A549 (cell line): ENCODE measurements around the gene CYP4F3.

Experiments
- CHD4 ChIP-seq: fragments of 200-600 bp; sonication (generic); IDR thresholded peaks from 2 replicates; pipeline ENCODE4 v1.6.1; 2016; ENCODE audit warnings: antibody characterized with exemption, mild to moderate bottlenecking, borderline replicate concordance
- ESRRA ChIP-seq: fragments of 150-350 bp; IDR thresholded peaks from 2 replicates; pipeline ENCODE4 v1.6.1; 2014; ENCODE audit warnings: mild to moderate bottlenecking, low read length, borderline replicate concordance
- GATA3 ChIP-seq: IDR thresholded peaks from 2 replicates; pipeline ENCODE4 v1.6.1; 2012; ENCODE audit warnings: borderline replicate concordance
- JUN ChIP-seq, 2 experiments: fragments of >200 bp; sonication (Bioruptor Twin); formaldehyde crosslinking; IDR thresholded peaks; 2 replicates in 1 of 2; 3 replicates in 1 of 2; pipeline ENCODE4 v1.6.1; 2016 to 2017
- KDM5A ChIP-seq: fragments of 200-600 bp; sonication (generic); IDR thresholded peaks from 2 replicates; pipeline ENCODE4 v1.6.1; 2016; ENCODE audit warnings: antibody characterized with exemption, mild to moderate bottlenecking
- MAZ ChIP-seq: fragments of 150-350 bp; IDR thresholded peaks from 2 replicates; pipeline ENCODE4 v1.6.1; 2014; ENCODE audit warnings: antibody characterized with exemption, low read depth, low read length, borderline replicate concordance
- PBX3 ChIP-seq: IDR thresholded peaks from 2 replicates; pipeline ENCODE4 v1.6.1; 2012
- POLR2A ChIP-seq: IDR thresholded peaks from 2 replicates; pipeline ENCODE4 v1.6.1; 2012; ENCODE audit warnings: mild to moderate bottlenecking, low read length
- SREBF2 ChIP-seq: fragments of 450-650 bp; IDR thresholded peaks from 2 replicates; pipeline ENCODE4 v1.6.1; 2014; ENCODE audit warnings: mild to moderate bottlenecking, moderate library complexity
- USF2 ChIP-seq: fragments of 450-650 bp; IDR thresholded peaks from 2 replicates; pipeline ENCODE4 v1.6.1; 2014; ENCODE audit warnings: antibody characterized with exemption
- ZSCAN20 ChIP-seq: fragments of 250-450 bp; sonication (Bioruptor Pico); IDR thresholded peaks from 2 replicates; pipeline ENCODE4 v1.8.0; 2022; ENCODE audit warnings: mild to moderate bottlenecking, moderate library complexity
- TF ChIP-seq, protein P1 (sequence below): fragments of >200 bp; sonication (Bioruptor Twin); formaldehyde crosslinking; IDR thresholded peaks from 3 replicates; pipeline ENCODE4 v1.5.1; 2016
- TF ChIP-seq, protein P2 (sequence below): fragments of 200-600 bp; sonication (generic); IDR thresholded peaks from 2 replicates; pipeline ENCODE4 v1.6.1; 2016; ENCODE audit warnings: antibody characterized with exemption, mild to moderate bottlenecking, moderate library complexity
- TF ChIP-seq, protein P3 (sequence below): fragments of 250-450 bp; sonication (Bioruptor Pico); IDR thresholded peaks from 2 replicates; pipeline ENCODE4 v1.5.0; 2021; ENCODE audit warnings: mild to moderate bottlenecking, moderate library complexity, borderline replicate concordance

GRCh38 chr19:15672580-15673175 lies 32.0 kb downstream of the CYP4F3 start, which contains the start of gene CYP4F12:
- no peak for TF ChIP-seq POLR2A
- TF ChIP-seq CHD4 = no peak
- TF ChIP-seq, protein P1, sequence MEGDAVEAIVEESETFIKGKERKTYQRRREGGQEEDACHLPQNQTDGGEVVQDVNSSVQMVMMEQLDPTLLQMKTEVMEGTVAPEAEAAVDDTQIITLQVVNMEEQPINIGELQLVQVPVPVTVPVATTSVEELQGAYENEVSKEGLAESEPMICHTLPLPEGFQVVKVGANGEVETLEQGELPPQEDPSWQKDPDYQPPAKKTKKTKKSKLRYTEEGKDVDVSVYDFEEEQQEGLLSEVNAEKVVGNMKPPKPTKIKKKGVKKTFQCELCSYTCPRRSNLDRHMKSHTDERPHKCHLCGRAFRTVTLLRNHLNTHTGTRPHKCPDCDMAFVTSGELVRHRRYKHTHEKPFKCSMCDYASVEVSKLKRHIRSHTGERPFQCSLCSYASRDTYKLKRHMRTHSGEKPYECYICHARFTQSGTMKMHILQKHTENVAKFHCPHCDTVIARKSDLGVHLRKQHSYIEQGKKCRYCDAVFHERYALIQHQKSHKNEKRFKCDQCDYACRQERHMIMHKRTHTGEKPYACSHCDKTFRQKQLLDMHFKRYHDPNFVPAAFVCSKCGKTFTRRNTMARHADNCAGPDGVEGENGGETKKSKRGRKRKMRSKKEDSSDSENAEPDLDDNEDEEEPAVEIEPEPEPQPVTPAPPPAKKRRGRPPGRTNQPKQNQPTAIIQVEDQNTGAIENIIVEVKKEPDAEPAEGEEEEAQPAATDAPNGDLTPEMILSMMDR = no peak
- no peak for TF ChIP-seq SREBF2
- TF ChIP-seq, protein P2, sequence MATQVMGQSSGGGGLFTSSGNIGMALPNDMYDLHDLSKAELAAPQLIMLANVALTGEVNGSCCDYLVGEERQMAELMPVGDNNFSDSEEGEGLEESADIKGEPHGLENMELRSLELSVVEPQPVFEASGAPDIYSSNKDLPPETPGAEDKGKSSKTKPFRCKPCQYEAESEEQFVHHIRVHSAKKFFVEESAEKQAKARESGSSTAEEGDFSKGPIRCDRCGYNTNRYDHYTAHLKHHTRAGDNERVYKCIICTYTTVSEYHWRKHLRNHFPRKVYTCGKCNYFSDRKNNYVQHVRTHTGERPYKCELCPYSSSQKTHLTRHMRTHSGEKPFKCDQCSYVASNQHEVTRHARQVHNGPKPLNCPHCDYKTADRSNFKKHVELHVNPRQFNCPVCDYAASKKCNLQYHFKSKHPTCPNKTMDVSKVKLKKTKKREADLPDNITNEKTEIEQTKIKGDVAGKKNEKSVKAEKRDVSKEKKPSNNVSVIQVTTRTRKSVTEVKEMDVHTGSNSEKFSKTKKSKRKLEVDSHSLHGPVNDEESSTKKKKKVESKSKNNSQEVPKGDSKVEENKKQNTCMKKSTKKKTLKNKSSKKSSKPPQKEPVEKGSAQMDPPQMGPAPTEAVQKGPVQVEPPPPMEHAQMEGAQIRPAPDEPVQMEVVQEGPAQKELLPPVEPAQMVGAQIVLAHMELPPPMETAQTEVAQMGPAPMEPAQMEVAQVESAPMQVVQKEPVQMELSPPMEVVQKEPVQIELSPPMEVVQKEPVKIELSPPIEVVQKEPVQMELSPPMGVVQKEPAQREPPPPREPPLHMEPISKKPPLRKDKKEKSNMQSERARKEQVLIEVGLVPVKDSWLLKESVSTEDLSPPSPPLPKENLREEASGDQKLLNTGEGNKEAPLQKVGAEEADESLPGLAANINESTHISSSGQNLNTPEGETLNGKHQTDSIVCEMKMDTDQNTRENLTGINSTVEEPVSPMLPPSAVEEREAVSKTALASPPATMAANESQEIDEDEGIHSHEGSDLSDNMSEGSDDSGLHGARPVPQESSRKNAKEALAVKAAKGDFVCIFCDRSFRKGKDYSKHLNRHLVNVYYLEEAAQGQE = no peak
- TF ChIP-seq, protein P3, sequence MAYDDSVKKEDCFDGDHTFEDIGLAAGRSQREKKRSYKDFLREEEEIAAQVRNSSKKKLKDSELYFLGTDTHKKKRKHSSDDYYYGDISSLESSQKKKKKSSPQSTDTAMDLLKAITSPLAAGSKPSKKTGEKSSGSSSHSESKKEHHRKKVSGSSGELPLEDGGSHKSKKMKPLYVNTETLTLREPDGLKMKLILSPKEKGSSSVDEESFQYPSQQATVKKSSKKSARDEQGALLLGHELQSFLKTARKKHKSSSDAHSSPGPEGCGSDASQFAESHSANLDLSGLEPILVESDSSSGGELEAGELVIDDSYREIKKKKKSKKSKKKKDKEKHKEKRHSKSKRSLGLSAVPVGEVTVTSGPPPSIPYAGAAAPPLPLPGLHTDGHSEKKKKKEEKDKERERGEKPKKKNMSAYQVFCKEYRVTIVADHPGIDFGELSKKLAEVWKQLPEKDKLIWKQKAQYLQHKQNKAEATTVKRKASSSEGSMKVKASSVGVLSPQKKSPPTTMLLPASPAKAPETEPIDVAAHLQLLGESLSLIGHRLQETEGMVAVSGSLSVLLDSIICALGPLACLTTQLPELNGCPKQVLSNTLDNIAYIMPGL (CRISPR knock-in tag) = no peak
- TF ChIP-seq KDM5A = no peak
- no peak for TF ChIP-seq MAZ
- no peak for TF ChIP-seq PBX3
- no peak for TF ChIP-seq GATA3
- TF ChIP-seq JUN (IDR thresholded peaks at IDR 0.05) = no peak
- no peak for TF ChIP-seq USF2
- TF ChIP-seq ESRRA = no peak
- no peak for TF ChIP-seq ZSCAN20 (CRISPR knock-in tag)
